Right renal pelvis (tissue), 4 donors: Measurements from ENCODE around the gene EIF4E2. TPM values are rescaled to one million over a fixed set of nuclear protein-coding genes. Genes with fewer than 3 reads are reported as not detected.
"Not testable (repeated sequence)": the region's sequence is repeated elsewhere in the genome, so short reads cannot be mapped to it uniquely, and the experiment has no call there.

Experiments used
- DNase-seq, 4 donors: peaks; one replicate each; pipeline ENCODE4 v3.0.0-alpha.2; 2013; ENCODE audit warnings: low read depth in 4 of 4, low spot score in 3 of 4, missing footprints in 1 of 4
- polyA plus RNA-seq, 4 donors: library from polyadenylated mRNA; unstranded; fragments of 120-200 nt; gene quantifications; one replicate each; pipeline ENCODE4 v1.2.1, GENCODE V29; 2013; ENCODE audit not compliant: insufficient read length in 4 of 4

Gene EIF4E2
- polyA plus RNA-seq, 4 donors = 99.0 to 102 (median 101) TPM

- DNase-seq = no peak
Measured at GRCh38 chr2:232556426-232556825, 5.9 kb downstream of the EIF4E2 start.

GRCh38 chr2:232562515-232563151 is 12.1 kb downstream of the EIF4E2 start:
- no peak for DNase-seq

GRCh38 chr2:232563580-232563979 is 13.1 kb downstream of the EIF4E2 start:
- DNase-seq = no peak

- DNase-seq = no peak
Measured at GRCh38 chr2:232567721-232568120, 17.2 kb downstream of the EIF4E2 start.

- DNase-seq = no peak
Measured at GRCh38 chr2:232568161-232568560, 17.7 kb downstream of the EIF4E2 start.

GRCh38 chr2:232569541-232569940 is 19.1 kb downstream of the EIF4E2 start:
- no peak for DNase-seq

GRCh38 chr2:232570481-232570880 is 20.0 kb downstream of the EIF4E2 start:
- not testable (repeated sequence) for DNase-seq

GRCh38 chr2:232571026-232571474 is 20.6 kb downstream of the EIF4E2 start:
- no peak for DNase-seq

GRCh38 chr2:232573042-232573441 is 22.6 kb downstream of the EIF4E2 start:
- DNase-seq = no peak

- DNase-seq = no peak
Measured at GRCh38 chr2:232573771-232574435, 23.4 kb downstream of the EIF4E2 start.

GRCh38 chr2:232574674-232575403 is 24.4 kb downstream of the EIF4E2 start:
- no peak for DNase-seq

GRCh38 chr2:232575404-232575746 is 24.9 kb downstream of the EIF4E2 start:
- no peak for DNase-seq

GRCh38 chr2:232576995-232577394 is 26.5 kb downstream of the EIF4E2 start:
- DNase-seq = no peak

GRCh38 chr2:232577841-232578240 is 27.4 kb downstream of the EIF4E2 start:
- DNase-seq = no peak

GRCh38 chr2:232578626-232579025 is 28.1 kb downstream of the EIF4E2 start:
- no peak for DNase-seq

GRCh38 chr2:232580648-232580981 is 30.1 kb downstream of the EIF4E2 start:
- DNase-seq = no peak

GRCh38 chr2:232581725-232582124 is 31.2 kb downstream of the EIF4E2 start:
- DNase-seq = no peak

GRCh38 chr2:232584238-232584637 is 33.7 kb downstream of the EIF4E2 start:
- no peak for DNase-seq

GRCh38 chr2:232586943-232587505 is 36.5 kb downstream of the EIF4E2 start:
- no peak for DNase-seq

- DNase-seq = no peak
Measured at GRCh38 chr2:232587512-232587911, 37.0 kb downstream of the EIF4E2 start.

- DNase-seq = no peak
Measured at GRCh38 chr2:232588031-232588430, 37.5 kb downstream of the EIF4E2 start.
